ENCODE results near the gene SPRED1. TPM values are rescaled to one million over a fixed set of nuclear protein-coding genes. Genes with fewer than 3 reads are reported as not detected.

SPRED1 gene
- total and polyA plus RNA-seq, 11 donors: 3.3 to 34.8 (median 9.7) TPM

DNA sequence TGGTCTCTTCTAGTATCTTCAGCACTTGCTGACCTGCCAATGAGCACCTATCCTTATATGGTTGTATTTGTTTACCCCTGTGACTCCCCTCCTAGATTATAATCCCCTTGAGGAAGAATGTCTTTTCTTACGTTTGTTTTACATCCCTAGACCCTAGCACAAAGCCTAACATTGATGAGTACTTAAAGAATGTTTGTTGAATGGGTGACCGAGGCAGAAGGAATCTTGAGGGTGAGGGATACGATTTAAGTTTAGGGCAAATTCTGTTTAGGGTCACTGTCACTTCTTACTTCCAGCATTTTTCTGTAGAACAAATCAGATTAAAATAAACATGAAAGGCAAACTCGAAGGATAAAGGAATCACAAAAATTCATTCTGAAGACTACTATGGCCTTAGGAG is 120.4 kb downstream of the SPRED1 start:
- Histone ChIP-seq H3K27ac (no peak overlapping the region), H3K4me1 (peaks cover 0 to 46% (median 33%) of the 10 kb centered on the region in 12 donors), H3K9me3 (no peaks in the 10 kb centered on the region), H3K27me3 (no peaks in the 10 kb centered on the region), H3K36me3 (no peaks in the 10 kb centered on the region), H3K4me3 (no peak overlapping the region)
- intact Hi-C loops (cut with DNase I): loop anchor here in 1 of 10 donors (10.0 kb wide), 1 partner anchor 298 kb away; no protein-coding TSS in a partner anchor
- no peak for ATAC-seq
- no peak for TF ChIP-seq POLR2A (IDR thresholded peaks at IDR 0.05)
- TF ChIP-seq, protein P1, sequence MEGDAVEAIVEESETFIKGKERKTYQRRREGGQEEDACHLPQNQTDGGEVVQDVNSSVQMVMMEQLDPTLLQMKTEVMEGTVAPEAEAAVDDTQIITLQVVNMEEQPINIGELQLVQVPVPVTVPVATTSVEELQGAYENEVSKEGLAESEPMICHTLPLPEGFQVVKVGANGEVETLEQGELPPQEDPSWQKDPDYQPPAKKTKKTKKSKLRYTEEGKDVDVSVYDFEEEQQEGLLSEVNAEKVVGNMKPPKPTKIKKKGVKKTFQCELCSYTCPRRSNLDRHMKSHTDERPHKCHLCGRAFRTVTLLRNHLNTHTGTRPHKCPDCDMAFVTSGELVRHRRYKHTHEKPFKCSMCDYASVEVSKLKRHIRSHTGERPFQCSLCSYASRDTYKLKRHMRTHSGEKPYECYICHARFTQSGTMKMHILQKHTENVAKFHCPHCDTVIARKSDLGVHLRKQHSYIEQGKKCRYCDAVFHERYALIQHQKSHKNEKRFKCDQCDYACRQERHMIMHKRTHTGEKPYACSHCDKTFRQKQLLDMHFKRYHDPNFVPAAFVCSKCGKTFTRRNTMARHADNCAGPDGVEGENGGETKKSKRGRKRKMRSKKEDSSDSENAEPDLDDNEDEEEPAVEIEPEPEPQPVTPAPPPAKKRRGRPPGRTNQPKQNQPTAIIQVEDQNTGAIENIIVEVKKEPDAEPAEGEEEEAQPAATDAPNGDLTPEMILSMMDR (IDR thresholded peaks at IDR 0.05): no peak
- no peak for DNase-seq
- 80 to 90% (median 89%) methylated on average over 4 of the region's 4 CpGs for WGBS, 4 donors

DNA sequence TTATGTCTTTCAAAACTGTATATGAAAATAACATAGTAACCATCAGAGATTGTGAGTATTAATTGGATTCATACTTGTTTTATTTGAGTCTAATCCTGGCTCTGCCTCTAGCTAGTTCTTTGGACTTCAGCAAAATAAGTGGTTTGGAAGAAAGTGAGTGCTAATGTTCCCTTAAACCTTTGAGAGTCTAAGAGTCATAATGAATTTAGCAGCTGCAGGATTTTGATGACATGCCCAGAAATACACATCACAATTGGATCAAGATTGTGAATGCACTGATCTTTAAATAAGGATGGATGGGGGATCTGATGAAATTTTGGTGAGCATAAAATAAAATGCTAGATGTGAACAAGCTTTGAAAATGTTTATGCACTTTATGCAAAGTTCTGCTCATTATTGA is 121.4 kb downstream of the SPRED1 start:
- H3K4me1 ChIP-seq: peaks cover 0 to 54% (median 41%) of the 10 kb centered on the region in 12 donors
- H3K36me3 ChIP-seq: no peaks in the 10 kb centered on the region
- ATAC-seq (peak in 3 of 4 donors; percentile 12 to 54 (median 34)), DNase-seq (peak in 1 of 5 donors; percentile 29)
- intact Hi-C loops (cut with DNase I): loop anchor here in 1 of 10 donors (10.0 kb wide), 1 partner anchor 299 kb away; no protein-coding TSS in a partner anchor
- TF ChIP-seq, protein P1 (IDR thresholded peaks at IDR 0.05): no peak
- no peak for TF ChIP-seq POLR2A (IDR thresholded peaks at IDR 0.05)
- no peaks in the 10 kb centered on the region for H3K27me3 ChIP-seq
- no peaks in the 10 kb centered on the region for H3K9me3 ChIP-seq
- H3K4me3 ChIP-seq: no peak overlapping the region
- H3K27ac ChIP-seq: peak overlapping the region in 8 of 12 donors; percentile 2 to 84 (median 58)

DNA sequence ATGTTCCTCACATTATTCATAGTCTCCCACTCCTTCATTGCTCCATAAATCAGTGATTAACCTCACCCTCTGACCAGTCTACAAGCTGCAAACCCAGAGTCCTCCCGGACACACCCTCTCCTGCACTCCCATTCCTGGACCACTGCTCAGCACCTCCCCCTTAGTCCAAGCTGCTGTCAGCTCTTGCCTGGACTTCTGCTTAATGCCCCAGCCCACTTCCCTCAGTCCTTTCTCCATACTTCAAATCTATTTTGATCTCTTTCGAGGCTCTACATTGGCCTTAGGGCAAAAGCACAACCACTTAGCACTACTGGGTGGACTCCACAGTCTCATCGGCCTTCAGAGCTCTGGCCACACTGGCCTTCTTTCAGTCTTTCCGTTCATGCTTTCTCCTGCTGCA is 121.9 kb downstream of the SPRED1 start:
- H3K36me3 ChIP-seq: no peaks in the 10 kb centered on the region
- WGBS, 4 donors: 34 to 53% (median 44%) methylated on average over 4 of the region's 4 CpGs
- peak in 2 of 5 donors; percentile 25 to 45 for DNase-seq
- TF ChIP-seq, protein P1 (IDR thresholded peaks at IDR 0.05): no peak
- TF ChIP-seq POLR2A (IDR thresholded peaks at IDR 0.05): no peak
- H3K9me3 ChIP-seq: no peaks in the 10 kb centered on the region
- peak; percentile 49 to 63 (median 57) for ATAC-seq
- H3K4me1 ChIP-seq: peaks cover 0 to 54% (median 41%) of the 10 kb centered on the region in 12 donors
- intact Hi-C loops (cut with DNase I): loop anchor here in 1 of 10 donors (10.0 kb wide), 1 partner anchor 300 kb away; no protein-coding TSS in a partner anchor
- H3K27ac ChIP-seq: peak overlapping the region in 10 of 12 donors; percentile 2 to 84 (median 57)
- no peaks in the 10 kb centered on the region for H3K27me3 ChIP-seq
- H3K4me3 ChIP-seq: no peak overlapping the region

DNA sequence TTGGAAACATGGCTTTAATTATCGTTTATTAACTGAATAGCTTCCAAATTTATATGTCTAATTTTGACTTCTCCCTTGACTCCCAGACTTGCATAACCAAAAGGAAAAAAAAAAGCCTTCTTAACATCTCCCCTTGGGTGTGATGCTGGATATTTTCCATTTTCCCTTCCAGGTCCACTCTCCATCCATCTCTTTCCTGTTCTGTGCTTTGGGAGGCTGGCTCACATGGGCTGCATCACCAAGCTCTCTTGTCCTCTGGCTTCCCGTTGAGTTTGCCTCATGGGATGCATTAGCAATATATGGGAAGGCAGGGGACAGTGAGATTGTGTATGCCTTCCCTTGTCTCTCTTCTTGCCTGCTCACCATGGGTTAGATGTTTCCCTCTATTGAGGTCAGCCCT is 123.4 kb downstream of the SPRED1 start:
- TF ChIP-seq, protein P1 (IDR thresholded peaks at IDR 0.05): no peak
- TF ChIP-seq POLR2A (IDR thresholded peaks at IDR 0.05): no peak
- peak overlapping the region in 10 of 12 donors; percentile 28 to 84 (median 62) for H3K27ac ChIP-seq
- no peaks in the 10 kb centered on the region for H3K27me3 ChIP-seq
- WGBS, 4 donors: 44 to 59% (median 54%) methylated on average over 2 of the region's 2 CpGs
- H3K36me3 ChIP-seq: no peaks in the 10 kb centered on the region
- H3K4me3 ChIP-seq: no peak overlapping the region
- DNase-seq: no peak
- H3K9me3 ChIP-seq: no peaks in the 10 kb centered on the region
- ATAC-seq: no peak
- intact Hi-C loops (cut with DNase I): loop anchor here in 2 of 10 donors (5.0 to 10.0 kb wide), 2 partner anchors 124 to 301 kb away; partner anchors contain the start of gene SPRED1 (in 1 of the 2)
- peaks cover 0 to 54% (median 41%) of the 10 kb centered on the region in 12 donors for H3K4me1 ChIP-seq

All from heart left ventricle (tissue), 16 donors.